Measurements from ENCODE around the gene CFAP221. TPM values are rescaled to one million over a fixed set of nuclear protein-coding genes. Genes with fewer than 3 reads are reported as not detected.

The CFAP221 gene
- total RNA-seq, 4 donors from 2014 or later, result 0.48 TPM; not detected in 3

- 41% methylated on average over 8 of the region's 13 CpGs for WGBS
Observed at GRCh38 chr2:119702918-119703401, 158.7 kb downstream of the CFAP221 start.

GRCh38 chr2:119703526-119703925, 159.3 kb downstream of the CFAP221 start:
- no peak for DNase-seq (ENCODE audit: low spot score in 2 of 2)
- H3K4me1 ChIP-seq, result peaks cover 11% of the 10 kb centered on the region
- no peaks in the 10 kb centered on the region for H3K27me3 ChIP-seq
- WGBS, result 75% methylated on average over 5 of the region's 5 CpGs
- H3K4me3 ChIP-seq, result no peak overlapping the region
- TF ChIP-seq POLR2AphosphoS5 (IDR thresholded peaks at IDR 0.05) (no peak), EP300 (IDR thresholded peaks at IDR 0.05) (no peak), CTCF (IDR thresholded peaks at IDR 0.05) (no peak)
- no peaks in the 10 kb centered on the region for H3K9me3 ChIP-seq
- H3K27ac ChIP-seq, result no peak overlapping the region
- H3K36me3 ChIP-seq, result no peaks in the 10 kb centered on the region

More at GRCh38 chr2:119702918-119703401, 158.7 kb downstream of the CFAP221 start:
- H3K4me1 ChIP-seq, result peaks cover 11% of the 10 kb centered on the region
- H3K27ac ChIP-seq, result no peak overlapping the region
- H3K4me3 ChIP-seq, result no peak overlapping the region
- no peaks in the 10 kb centered on the region for H3K36me3 ChIP-seq
- no peak for TF ChIP-seq POLR2AphosphoS5 (IDR thresholded peaks at IDR 0.05)
- TF ChIP-seq POLR2A (IDR thresholded peaks at IDR 0.05), result no peak
- TF ChIP-seq EP300 (IDR thresholded peaks at IDR 0.05), result no peak
- peak; percentile 65 to 93 for TF ChIP-seq CTCF (IDR thresholded peaks at IDR 0.05)
- no peaks in the 10 kb centered on the region for H3K27me3 ChIP-seq
- peak in 1 of 2 donors; percentile 75 for DNase-seq (ENCODE audit: low spot score in 2 of 2)
- H3K9me3 ChIP-seq, result no peaks in the 10 kb centered on the region

GRCh38 chr2:119704670-119705120, 160.4 kb downstream of the CFAP221 start:
- 47% methylated on average over 2 of the region's 2 CpGs for WGBS
- Histone ChIP-seq H3K4me3 (no peak overlapping the region), H3K27me3 (no peaks in the 10 kb centered on the region), H3K9me3 (no peaks in the 10 kb centered on the region), H3K4me1 (peaks cover 11% of the 10 kb centered on the region), H3K27ac (no peak overlapping the region), H3K36me3 (no peaks in the 10 kb centered on the region)
- TF ChIP-seq CTCF (IDR thresholded peaks at IDR 0.05), result no peak
- TF ChIP-seq POLR2A (IDR thresholded peaks at IDR 0.05), result no peak
- TF ChIP-seq POLR2AphosphoS5 (IDR thresholded peaks at IDR 0.05), result no peak
- TF ChIP-seq EP300 (IDR thresholded peaks at IDR 0.05), result no peak
- no peak for DNase-seq (ENCODE audit: low spot score in 2 of 2)

- peaks cover 10% of the 10 kb centered on the region for H3K4me1 ChIP-seq
- TF ChIP-seq EP300 (IDR thresholded peaks at IDR 0.05) (no peak), POLR2A (IDR thresholded peaks at IDR 0.05) (no peak), POLR2AphosphoS5 (IDR thresholded peaks at IDR 0.05) (no peak), CTCF (IDR thresholded peaks at IDR 0.05) (no peak)
- no peak overlapping the region for H3K27ac ChIP-seq
- no peaks in the 10 kb centered on the region for H3K9me3 ChIP-seq
- DNase-seq (ENCODE audit: low spot score in 2 of 2), result no peak
- WGBS, result 81% methylated on average over 8 of the region's 8 CpGs
- H3K4me3 ChIP-seq, result no peak overlapping the region
- no peaks in the 10 kb centered on the region for H3K36me3 ChIP-seq
- H3K27me3 ChIP-seq, result no peaks in the 10 kb centered on the region
Observed at GRCh38 chr2:119706221-119706620, 162.0 kb downstream of the CFAP221 start.

Other genes with a start within 250 kb of the CFAP221 start
- 10 to 100 TPM in 1 of 4 donors, 1 to 10 TPM in 3; 6.7 to 10.6 (median 9.3) TPM for gene C2orf76, start 177.6 kb upstream of the CFAP221 start, total RNA-seq
- gene DBI, start 177.5 kb upstream of the CFAP221 start, total RNA-seq, result 100 to 1,000 TPM; 242 to 376 (median 273) TPM
- 1 to 10 TPM; 1.6 to 10.0 (median 7.7) TPM for gene TMEM37, start 112.6 kb upstream of the CFAP221 start, total RNA-seq
- gene SCTR, start 20.0 kb upstream of the CFAP221 start, total RNA-seq, result not detected
- 10 to 100 TPM in 3 of 4 donors, 1 to 10 TPM in 1; 9.1 to 13.5 (median 11.7) TPM for gene TMEM177, start 134.8 kb downstream of the CFAP221 start, total RNA-seq
- gene PTPN4, start 215.5 kb downstream of the CFAP221 start, total RNA-seq, result 10 to 100 TPM; 14.0 to 73.7 (median 36.7) TPM